ENCODE measurements around the gene SH3PXD2A. TPM values are rescaled to one million over a fixed set of nuclear protein-coding genes. Genes with fewer than 3 reads are reported as not detected.

The SH3PXD2A gene
- total RNA-seq, 1 donor from 2014 or later, result 36.8 TPM

GRCh38 chr10:103660364-103661197 is 194.8 kb downstream of the SH3PXD2A start:
- H3K27me3 Mint-ChIP-seq (ENCODE audit: low read depth), result no peaks in the 10 kb centered on the region
- H3K36me3 Mint-ChIP-seq, result peaks cover 27% of the 10 kb centered on the region
- peaks cover 10% of the 10 kb centered on the region for H3K9me3 Mint-ChIP-seq
- no peak for TF ChIP-seq CTCF (IDR thresholded peaks at IDR 0.05; ENCODE audit: unreplicated experiment)
- peak overlapping the region; percentile 54 for H3K4me3 Mint-ChIP-seq
- peak overlapping the region; percentile 92 for H3K27ac Mint-ChIP-seq
- DNase-seq (ENCODE audit: low spot score in 2 of 2, unreplicated experiment in 2 of 2), result no peak
- peaks cover 15% of the 10 kb centered on the region for H3K4me1 Mint-ChIP-seq

GRCh38 chr10:103659674-103660363 is 195.6 kb downstream of the SH3PXD2A start:
- TF ChIP-seq CTCF (IDR thresholded peaks at IDR 0.05; ENCODE audit: unreplicated experiment), result no peak
- Mint-ChIP-seq H3K27me3 (ENCODE audit: low read depth) (no peaks in the 10 kb centered on the region), H3K36me3 (peaks cover 27% of the 10 kb centered on the region), H3K9me3 (peaks cover 10% of the 10 kb centered on the region), H3K4me1 (peaks cover 15% of the 10 kb centered on the region), H3K27ac (peak overlapping the region; percentile 92), H3K4me3 (peak overlapping the region; percentile 54)
- DNase-seq (ENCODE audit: low spot score in 2 of 2, unreplicated experiment in 2 of 2), result no peak

- no peak overlapping the region for H3K27ac Mint-ChIP-seq
- no peak overlapping the region for H3K4me3 Mint-ChIP-seq
- H3K27me3 Mint-ChIP-seq (ENCODE audit: low read depth), result no peaks in the 10 kb centered on the region
- peaks cover 25% of the 10 kb centered on the region for H3K36me3 Mint-ChIP-seq
- peaks cover 14% of the 10 kb centered on the region for H3K4me1 Mint-ChIP-seq
- peaks cover 10% of the 10 kb centered on the region for H3K9me3 Mint-ChIP-seq
- DNase-seq (ENCODE audit: low spot score in 2 of 2, unreplicated experiment in 2 of 2), result no peak
- TF ChIP-seq CTCF (IDR thresholded peaks at IDR 0.05; ENCODE audit: unreplicated experiment), result no peak
These were observed 197.3 kb downstream of the SH3PXD2A start for GRCh38 chr10:103658049-103658577.

GRCh38 chr10:103657061-103657591 is 198.2 kb downstream of the SH3PXD2A start:
- Mint-ChIP-seq H3K27ac (no peak overlapping the region), H3K4me1 (peaks cover 13% of the 10 kb centered on the region), H3K9me3 (peaks cover 10% of the 10 kb centered on the region), H3K4me3 (no peak overlapping the region), H3K36me3 (peaks cover 25% of the 10 kb centered on the region), H3K27me3 (ENCODE audit: low read depth) (no peaks in the 10 kb centered on the region)
- no peak for TF ChIP-seq CTCF (IDR thresholded peaks at IDR 0.05; ENCODE audit: unreplicated experiment)
- no peak for DNase-seq (ENCODE audit: low spot score in 2 of 2, unreplicated experiment in 2 of 2)

GRCh38 chr10:103654925-103655324 is 200.5 kb downstream of the SH3PXD2A start:
- H3K27ac Mint-ChIP-seq, result no peak overlapping the region
- DNase-seq (ENCODE audit: low spot score in 2 of 2, unreplicated experiment in 2 of 2), result no peak
- TF ChIP-seq CTCF (IDR thresholded peaks at IDR 0.05; ENCODE audit: unreplicated experiment), result no peak
- H3K4me3 Mint-ChIP-seq, result no peak overlapping the region
- peaks cover 3% of the 10 kb centered on the region for H3K4me1 Mint-ChIP-seq
- peaks cover 25% of the 10 kb centered on the region for H3K36me3 Mint-ChIP-seq
- H3K27me3 Mint-ChIP-seq (ENCODE audit: low read depth), result no peaks in the 10 kb centered on the region
- H3K9me3 Mint-ChIP-seq, result peaks cover 10% of the 10 kb centered on the region

Data from mesothelial cell of epicardium (in vitro differentiated cells).